ENCODE data around the gene CDKL5.
"Not testable (repeated sequence)": the region's sequence is repeated elsewhere in the genome, so short reads cannot be mapped to it uniquely, and the experiment has no call there.

The CDKL5 gene

DNA sequence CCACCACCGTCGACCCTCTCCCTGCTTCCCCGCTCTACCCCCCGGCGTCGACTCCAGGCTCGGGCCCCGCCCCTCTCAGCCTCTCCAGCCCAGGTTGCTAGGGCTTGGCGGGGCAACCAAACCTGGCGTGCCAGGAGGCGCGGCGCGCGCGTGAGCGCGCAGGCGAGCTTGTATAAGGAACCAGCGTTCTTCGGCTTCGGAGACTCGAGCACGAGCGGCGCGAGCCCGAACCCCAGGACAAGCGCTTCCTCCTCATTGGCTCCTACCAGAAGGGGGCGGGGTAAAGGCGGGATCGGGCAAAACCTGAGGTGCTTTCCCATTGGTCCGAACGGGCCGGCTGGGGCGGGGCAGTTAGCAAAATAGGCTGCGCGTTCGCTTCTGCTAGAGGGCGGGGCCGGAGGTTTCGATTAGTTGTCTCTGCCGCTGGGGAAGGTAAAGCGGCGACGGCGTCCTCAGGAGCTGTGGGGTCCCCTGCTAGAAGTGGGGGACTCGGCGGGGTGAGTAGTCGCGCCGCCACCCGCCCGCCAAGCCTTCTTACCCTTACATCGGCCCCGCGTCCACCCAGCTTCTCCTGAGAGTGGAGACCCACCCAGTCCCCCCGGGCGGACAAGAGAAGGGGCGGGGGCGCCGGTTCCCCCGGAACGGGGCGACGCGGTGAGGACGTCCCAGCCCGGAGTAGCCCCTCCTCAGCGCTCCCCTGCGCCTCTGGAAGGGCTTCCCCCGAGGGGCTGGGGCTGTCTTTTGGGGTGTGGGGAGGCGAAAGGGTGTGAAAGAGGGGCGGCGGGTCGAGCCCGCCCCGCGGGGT is at the start of gene CDKL5:
Gene CDKL5 (plus strand): TSS at position 410 of the 805 bp plus-strand sequence. CDS start 81,489 bp downstream, outside the sequence.
- peak; percentile 80 for DNase-seq (ENCODE audit: low read depth)

DNA sequence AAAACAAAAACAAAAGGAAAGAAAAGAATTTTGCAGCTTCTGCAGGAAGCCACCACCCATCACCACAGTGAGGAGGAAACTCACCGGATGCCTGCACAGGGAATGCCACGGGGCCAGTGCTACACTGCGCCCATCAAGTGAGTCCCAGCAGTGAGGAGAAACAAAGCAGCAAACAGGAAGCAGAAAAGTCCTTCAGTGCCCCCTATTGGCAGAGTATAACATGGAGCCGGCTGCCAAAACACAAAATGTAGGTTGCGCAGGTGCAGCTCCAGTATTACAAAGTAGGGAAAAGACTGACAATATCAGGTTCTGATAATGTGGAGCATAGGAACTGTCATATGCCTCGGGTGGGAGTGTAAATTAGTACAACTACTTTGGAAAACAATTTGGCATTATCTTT is 47.6 kb upstream of the CDKL5 start:
- no peak for DNase-seq (ENCODE audit: low read depth)

- DNase-seq (ENCODE audit: low read depth): no peak
These were observed 35.4 kb upstream of the CDKL5 start for GRCh38 chrX:18389966-18390365.

- DNase-seq (ENCODE audit: low read depth): peak; percentile 30
These were observed 34.4 kb upstream of the CDKL5 start for GRCh38 chrX:18390941-18391538.

DNA sequence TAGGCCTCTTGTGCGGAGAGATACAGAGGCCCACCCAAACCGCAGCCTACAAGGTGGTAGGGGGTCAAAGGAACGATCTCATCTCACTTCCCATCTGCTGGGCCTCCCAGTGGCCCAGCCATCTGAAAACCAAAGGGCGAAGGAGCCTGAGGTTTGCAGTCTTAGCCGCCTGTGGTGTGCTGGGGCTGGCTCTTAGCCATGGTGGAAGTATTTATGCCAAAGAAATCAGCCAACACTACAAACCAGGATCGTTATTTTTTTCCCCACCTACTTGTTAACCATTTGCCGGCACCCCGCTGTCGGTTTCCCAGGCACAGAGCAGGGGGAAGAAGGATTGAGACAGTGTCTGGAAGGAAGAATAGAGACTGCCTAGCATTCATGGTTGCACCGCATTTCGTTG is 30.9 kb upstream of the CDKL5 start:
- no peak for DNase-seq (ENCODE audit: low read depth)

DNA sequence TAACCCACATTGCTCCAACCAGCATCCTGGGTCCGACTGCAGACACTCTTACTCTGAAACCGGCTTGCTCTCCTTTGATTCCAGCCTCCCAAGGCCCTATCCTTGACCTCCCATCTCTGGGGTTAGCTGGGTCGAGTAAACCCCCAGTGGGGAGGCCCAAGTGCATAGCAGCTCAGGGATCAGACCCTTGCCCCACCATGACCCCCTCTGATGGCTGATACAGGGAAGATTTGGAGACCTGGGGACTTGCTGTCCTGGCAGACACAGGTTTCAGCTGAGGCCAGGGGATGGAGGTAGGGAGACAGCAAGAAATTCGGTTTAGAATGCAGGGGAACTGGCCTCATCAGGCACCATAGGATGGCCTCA is 23.6 kb upstream of the CDKL5 start:
- no peak for DNase-seq (ENCODE audit: low read depth)

GRCh38 chrX:18406531-18407266 is 18.7 kb upstream of the CDKL5 start:
- DNase-seq (ENCODE audit: low read depth): no peak

GRCh38 chrX:18410038-18410437 is 15.4 kb upstream of the CDKL5 start:
- DNase-seq (ENCODE audit: low read depth): no peak

- no peak for DNase-seq (ENCODE audit: low read depth)
These were observed 10.0 kb upstream of the CDKL5 start for GRCh38 chrX:18415386-18415785.

- no peak for DNase-seq (ENCODE audit: low read depth)
These were observed 3.1 kb upstream of the CDKL5 start for GRCh38 chrX:18422325-18422724.

- no peak for DNase-seq (ENCODE audit: low read depth)
These were observed 2.5 kb upstream of the CDKL5 start for GRCh38 chrX:18422886-18423285.

DNA sequence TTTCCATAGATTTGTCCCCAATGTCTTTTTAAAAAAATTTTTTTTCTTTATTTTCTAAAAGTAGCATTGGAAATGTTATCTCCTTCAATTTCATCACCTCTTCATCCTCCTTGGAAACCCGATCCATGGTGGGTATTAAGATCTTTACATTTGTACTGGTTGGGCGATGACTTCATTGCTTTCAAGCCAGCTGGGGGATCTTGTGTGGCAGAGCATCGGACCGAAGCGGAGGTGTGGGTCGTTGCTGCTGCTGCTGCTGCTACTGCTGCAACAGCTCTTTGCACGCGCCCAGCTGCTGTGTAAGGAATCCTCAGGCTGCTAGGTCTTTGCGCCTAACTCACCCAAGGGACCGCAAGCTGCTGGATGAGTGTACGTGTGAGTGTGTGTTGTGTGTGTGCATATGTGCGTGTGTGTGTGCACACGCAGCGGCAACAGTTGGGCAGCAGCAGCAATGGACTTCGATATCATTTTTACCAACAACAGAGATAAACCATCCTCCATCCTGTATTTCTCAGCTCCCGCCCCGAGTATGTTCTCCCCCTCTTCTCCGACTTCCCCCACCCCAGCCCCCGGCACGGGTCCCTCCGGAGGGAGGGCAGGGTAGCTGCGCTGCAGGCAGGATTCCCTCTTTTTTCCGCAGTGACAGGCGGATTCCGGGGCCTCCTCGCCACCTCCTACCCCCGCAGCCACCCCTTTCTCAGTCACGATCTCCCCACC is 768 bp upstream of the CDKL5 start:
- DNase-seq (ENCODE audit: low read depth): no peak

DNA sequence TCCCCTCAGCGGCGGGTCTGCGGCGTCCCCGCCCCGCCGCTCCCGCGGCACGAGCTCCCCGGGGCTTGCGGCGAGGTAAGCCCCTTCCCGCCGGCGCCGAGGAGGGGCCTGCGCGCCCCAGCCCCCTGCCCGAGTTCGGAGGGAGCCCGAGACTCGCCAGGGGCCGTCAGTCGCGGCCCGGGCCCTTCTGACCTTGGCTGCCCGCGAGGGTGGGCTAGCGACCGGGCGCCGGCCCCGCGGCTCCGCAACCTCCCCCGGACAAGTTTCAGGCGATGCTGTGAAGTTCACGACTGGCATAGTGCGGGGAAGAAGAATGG is 554 bp downstream of the CDKL5 start:
- DNase-seq (ENCODE audit: low read depth): no peak

DNA sequence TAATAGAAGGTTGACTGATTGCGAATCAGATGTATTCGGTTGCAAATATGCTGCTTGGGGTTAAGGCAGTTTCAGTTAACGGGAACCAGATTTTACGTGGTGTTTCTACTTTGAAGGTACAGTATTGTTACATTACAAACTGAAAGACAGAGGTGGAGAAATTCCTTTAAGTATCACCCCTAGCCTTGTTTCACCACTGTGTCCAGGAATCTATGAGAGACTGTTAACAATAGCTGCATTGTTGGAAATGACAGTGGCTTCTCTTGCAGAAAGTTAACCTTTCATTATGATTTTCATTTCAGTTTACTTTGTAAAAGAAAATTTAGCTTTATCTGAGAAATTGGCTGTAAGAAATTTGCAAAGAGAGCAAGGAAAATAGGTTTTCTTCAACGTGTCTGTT is 2.6 kb downstream of the CDKL5 start:
- DNase-seq (ENCODE audit: low read depth): no peak

DNA sequence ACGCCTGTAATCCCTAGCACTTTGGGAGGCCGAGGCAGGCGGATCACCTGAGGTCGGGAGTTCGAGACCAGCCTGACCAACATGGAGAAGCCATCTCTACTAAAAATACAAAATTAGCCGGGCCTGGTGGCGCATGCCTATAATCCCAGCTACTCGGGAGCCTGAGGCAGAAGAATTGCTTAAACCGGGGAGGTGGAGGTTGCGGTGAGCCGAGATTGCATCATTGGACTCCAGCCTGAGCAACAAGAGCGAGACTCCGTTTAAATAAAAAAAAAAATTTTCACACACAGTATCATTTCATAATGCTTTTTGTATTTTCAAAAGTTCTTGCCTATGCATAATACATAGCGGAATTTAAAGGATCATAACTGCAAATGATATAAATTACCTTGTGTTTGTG is 7.9 kb downstream of the CDKL5 start:
- not testable (repeated sequence) for DNase-seq (ENCODE audit: low read depth)

- DNase-seq (ENCODE audit: low read depth): no peak
These were observed 9.5 kb downstream of the CDKL5 start for GRCh38 chrX:18434896-18435295.

DNA sequence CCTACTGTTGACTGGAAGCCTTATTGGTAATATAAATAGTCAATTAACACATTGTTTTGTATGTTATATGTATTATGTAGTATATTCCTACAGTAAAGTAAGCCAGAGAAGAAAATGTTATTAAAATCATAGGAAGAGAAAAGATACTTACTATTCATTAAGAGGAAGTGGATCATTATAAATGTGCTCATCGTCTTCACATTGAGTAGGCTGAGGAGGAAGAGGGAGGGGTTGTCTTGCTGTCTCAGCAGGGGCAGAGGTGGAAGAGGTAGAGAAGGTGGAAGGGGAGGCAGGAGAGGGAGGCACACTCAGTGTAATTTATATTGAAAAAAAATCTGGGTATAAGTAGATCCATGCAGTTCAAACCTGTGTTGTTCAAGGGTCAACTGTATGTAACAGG is 10.6 kb downstream of the CDKL5 start:
- no peak for DNase-seq (ENCODE audit: low read depth)

GRCh38 chrX:18440835-18441234 is 15.4 kb downstream of the CDKL5 start:
- no peak for DNase-seq (ENCODE audit: low read depth)

DNA sequence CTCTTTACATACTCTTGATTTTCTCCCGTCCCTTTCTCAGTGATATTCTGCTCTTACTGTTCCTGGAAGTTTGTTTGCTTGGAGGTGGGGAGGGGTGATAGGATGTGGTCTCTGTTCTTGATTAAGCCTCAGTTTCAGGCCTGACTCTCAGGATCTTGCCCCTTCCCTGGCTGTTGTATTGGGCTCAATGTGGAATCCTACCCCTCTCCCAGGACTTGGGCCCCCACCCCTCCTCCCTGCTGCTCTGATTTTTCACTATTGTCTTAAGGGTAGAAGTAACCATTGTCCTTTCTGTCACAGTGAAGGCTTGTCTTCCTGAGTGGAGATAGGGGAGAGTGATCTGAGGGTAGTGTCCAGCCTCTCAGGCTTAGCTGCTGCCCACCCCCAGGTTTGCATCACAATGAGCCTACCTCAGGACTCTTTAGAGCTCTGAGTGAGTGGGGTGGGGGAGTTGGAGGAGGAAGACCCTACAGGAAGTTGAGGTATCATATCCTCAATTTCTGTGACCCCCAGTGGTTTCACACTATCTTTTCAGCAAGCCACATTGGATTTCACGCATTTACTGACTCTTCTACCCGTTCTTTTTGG is 16.5 kb downstream of the CDKL5 start:
- no peak for DNase-seq (ENCODE audit: low read depth)

DNA sequence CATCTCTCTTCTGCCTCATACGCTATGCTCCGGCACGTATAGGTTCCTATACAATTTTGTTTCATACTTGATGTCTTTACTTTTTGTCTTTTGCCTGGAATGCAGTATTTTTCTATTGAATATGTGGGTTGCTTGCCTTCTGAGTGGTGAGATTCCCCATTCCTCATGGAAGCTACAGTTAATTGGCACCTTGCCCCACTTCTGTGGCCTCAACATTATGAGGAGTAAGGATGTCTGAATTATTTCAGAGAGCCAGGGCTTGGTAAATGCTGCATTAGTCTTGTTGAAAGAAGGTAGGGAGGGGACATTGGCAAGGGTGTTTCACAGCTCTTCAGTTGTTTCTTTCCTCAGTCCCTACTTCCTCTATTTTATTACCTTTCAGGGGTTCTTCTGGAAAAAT is 23.0 kb downstream of the CDKL5 start:
- no peak for DNase-seq (ENCODE audit: low read depth)

- no peak for DNase-seq (ENCODE audit: low read depth)
These were observed 23.8 kb downstream of the CDKL5 start for GRCh38 chrX:18449236-18449635.

DNA sequence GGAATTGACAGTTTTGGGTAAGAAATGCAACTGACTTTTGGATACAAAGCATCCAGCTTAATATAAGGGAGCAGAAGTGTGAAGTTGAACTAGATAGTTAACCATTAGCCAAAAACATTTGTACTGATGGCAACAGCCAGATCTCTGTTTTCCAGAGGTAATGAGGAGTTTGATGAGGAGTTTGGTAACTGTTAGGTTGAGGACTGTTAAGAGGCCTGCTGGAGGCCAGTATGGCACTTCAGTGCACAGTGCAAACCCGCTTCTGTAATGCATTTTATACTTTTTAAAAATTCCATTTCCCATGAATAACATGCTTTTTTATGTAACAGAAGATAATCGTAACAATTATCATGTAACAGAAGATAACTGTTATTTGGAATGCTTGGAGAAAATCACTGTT is 30.0 kb downstream of the CDKL5 start:
- DNase-seq (ENCODE audit: low read depth): no peak
